Measurements from ENCODE around the gene H19.

DNA sequence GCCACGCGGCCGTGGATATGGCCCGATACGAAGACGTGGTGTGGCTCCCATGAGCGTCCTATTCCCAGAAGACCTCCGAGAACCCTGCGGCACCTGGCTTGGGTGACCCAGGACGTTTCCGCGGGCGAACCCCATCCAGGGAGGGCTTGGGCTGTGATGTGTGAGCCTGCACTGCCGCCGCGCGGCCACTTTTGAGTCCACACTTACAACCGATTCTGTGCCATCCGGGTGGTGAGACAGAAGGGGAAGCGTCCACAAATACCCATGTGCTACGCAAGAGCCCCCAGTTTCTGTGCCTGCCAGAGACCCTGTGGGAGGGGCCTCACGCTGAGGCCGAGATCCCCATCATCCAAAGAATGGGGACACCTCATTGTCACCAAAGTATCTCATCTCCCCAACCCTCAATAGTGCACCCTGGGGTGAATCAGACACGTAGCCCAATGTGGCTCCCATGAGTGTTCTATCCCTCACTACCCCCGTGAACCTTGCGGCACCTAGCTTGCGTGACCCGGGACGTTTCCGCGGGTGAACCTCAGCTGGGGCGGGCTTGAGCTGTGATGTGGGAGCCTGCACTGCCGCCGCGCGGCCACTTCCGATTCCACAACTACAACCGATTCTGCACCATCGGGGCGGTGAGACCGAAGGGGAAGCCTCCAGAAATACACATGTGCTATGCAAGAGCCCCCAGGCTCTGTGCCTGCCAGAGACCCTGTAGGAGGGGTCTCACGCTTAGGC is 4.6 kb upstream of the H19 start:
- no peak for TF ChIP-seq POLR2A (IDR thresholded peaks at IDR 0.05)
- TF ChIP-seq, protein P1, sequence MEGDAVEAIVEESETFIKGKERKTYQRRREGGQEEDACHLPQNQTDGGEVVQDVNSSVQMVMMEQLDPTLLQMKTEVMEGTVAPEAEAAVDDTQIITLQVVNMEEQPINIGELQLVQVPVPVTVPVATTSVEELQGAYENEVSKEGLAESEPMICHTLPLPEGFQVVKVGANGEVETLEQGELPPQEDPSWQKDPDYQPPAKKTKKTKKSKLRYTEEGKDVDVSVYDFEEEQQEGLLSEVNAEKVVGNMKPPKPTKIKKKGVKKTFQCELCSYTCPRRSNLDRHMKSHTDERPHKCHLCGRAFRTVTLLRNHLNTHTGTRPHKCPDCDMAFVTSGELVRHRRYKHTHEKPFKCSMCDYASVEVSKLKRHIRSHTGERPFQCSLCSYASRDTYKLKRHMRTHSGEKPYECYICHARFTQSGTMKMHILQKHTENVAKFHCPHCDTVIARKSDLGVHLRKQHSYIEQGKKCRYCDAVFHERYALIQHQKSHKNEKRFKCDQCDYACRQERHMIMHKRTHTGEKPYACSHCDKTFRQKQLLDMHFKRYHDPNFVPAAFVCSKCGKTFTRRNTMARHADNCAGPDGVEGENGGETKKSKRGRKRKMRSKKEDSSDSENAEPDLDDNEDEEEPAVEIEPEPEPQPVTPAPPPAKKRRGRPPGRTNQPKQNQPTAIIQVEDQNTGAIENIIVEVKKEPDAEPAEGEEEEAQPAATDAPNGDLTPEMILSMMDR (IDR thresholded peaks at IDR 0.05), result no peak
